ENCODE results near the gene SDC3. TPM values are rescaled to one million over a fixed set of nuclear protein-coding genes. Genes with fewer than 3 reads are reported as not detected.

The SDC3 gene
- total RNA-seq, 1 donor from 2014 or later = 113 TPM

- no peaks in the 10 kb centered on the region for H3K9me3 ChIP-seq (ENCODE audit: insufficient read depth, low read depth, low read length)
- H3K36me3 ChIP-seq (ENCODE audit: insufficient read depth, low read length) = peaks cover 14% of the 10 kb centered on the region
- H3K9ac ChIP-seq (ENCODE audit: low read length) = no peak overlapping the region
- Mint-ChIP-seq H3K4me1 (ENCODE audit: low read depth, unreplicated experiment) (peaks cover 51% of the 10 kb centered on the region), H3K36me3 (ENCODE audit: low read depth, unreplicated experiment) (peaks cover 18% of the 10 kb centered on the region), H3K9me3 (ENCODE audit: unreplicated experiment) (no peaks in the 10 kb centered on the region), H3K27me3 (ENCODE audit: low read depth, unreplicated experiment) (no peaks in the 10 kb centered on the region), H3K4me3 (ENCODE audit: unreplicated experiment) (no peak overlapping the region), H3K27ac (ENCODE audit: unreplicated experiment) (peak overlapping the region; percentile 41)
- H4K20me1 ChIP-seq (ENCODE audit: insufficient read depth, low read length) = peaks cover 43% of the 10 kb centered on the region
- FAIRE-seq = no peak
- TF ChIP-seq EZH2 (IDR thresholded peaks at IDR 0.05; ENCODE audit: insufficient read depth, low read length) (no peak), CTCF (IDR thresholded peaks at IDR 0.05; ENCODE audit: insufficient read depth, low read depth, low read length) (no peak)
- peaks cover 14% of the 10 kb centered on the region for H3K4me1 ChIP-seq (ENCODE audit: insufficient read depth, low read length)
- H3K27ac ChIP-seq (ENCODE audit: low read depth, low read length) = no peak overlapping the region
- H3K4me3 ChIP-seq (ENCODE audit: insufficient read depth, low read depth, low read length) = no peak overlapping the region
- no peaks in the 10 kb centered on the region for H3K27me3 ChIP-seq (ENCODE audit: insufficient read depth, low read length)
- peaks cover 5% of the 10 kb centered on the region for H3K79me2 ChIP-seq (ENCODE audit: insufficient read depth, low read length)
- no peak overlapping the region for H2AFZ ChIP-seq (ENCODE audit: low read depth, low read length)
- H3K4me2 ChIP-seq (ENCODE audit: low read length) = no peak overlapping the region
- DNase-seq (ENCODE audit: low read depth) = no peak
Measured at GRCh38 chr1:30929944-30930525, 21.5 kb upstream of the SDC3 start.

- H4K20me1 ChIP-seq (ENCODE audit: insufficient read depth, low read length) = peaks cover 36% of the 10 kb centered on the region
- no peaks in the 10 kb centered on the region for H3K9me3 ChIP-seq (ENCODE audit: insufficient read depth, low read depth, low read length)
- Mint-ChIP-seq H3K36me3 (ENCODE audit: low read depth, unreplicated experiment) (peaks cover 13% of the 10 kb centered on the region), H3K27ac (ENCODE audit: unreplicated experiment) (peak overlapping the region; percentile 75), H3K4me3 (ENCODE audit: unreplicated experiment) (no peak overlapping the region), H3K4me1 (ENCODE audit: low read depth, unreplicated experiment) (peaks cover 43% of the 10 kb centered on the region), H3K9me3 (ENCODE audit: unreplicated experiment) (no peaks in the 10 kb centered on the region), H3K27me3 (ENCODE audit: low read depth, unreplicated experiment) (no peaks in the 10 kb centered on the region)
- FAIRE-seq (no peak), DNase-seq (ENCODE audit: low read depth) (no peak)
- H3K36me3 ChIP-seq (ENCODE audit: insufficient read depth, low read length) = peaks cover 10% of the 10 kb centered on the region
- H2AFZ ChIP-seq (ENCODE audit: low read depth, low read length) = no peak overlapping the region
- H3K4me3 ChIP-seq (ENCODE audit: insufficient read depth, low read depth, low read length) = no peak overlapping the region
- H3K79me2 ChIP-seq (ENCODE audit: insufficient read depth, low read length) = peaks cover 5% of the 10 kb centered on the region
- H3K27ac ChIP-seq (ENCODE audit: low read depth, low read length) = no peak overlapping the region
- H3K27me3 ChIP-seq (ENCODE audit: insufficient read depth, low read length) = no peaks in the 10 kb centered on the region
- peak; percentile 77 for TF ChIP-seq CTCF (IDR thresholded peaks at IDR 0.05; ENCODE audit: insufficient read depth, low read depth, low read length)
- no peak for TF ChIP-seq EZH2 (IDR thresholded peaks at IDR 0.05; ENCODE audit: insufficient read depth, low read length)
- H3K4me1 ChIP-seq (ENCODE audit: insufficient read depth, low read length) = peaks cover 9% of the 10 kb centered on the region
- no peak overlapping the region for H3K9ac ChIP-seq (ENCODE audit: low read length)
- no peak overlapping the region for H3K4me2 ChIP-seq (ENCODE audit: low read length)
Measured at GRCh38 chr1:30929135-30929889, 20.8 kb upstream of the SDC3 start.

- H3K79me2 ChIP-seq (ENCODE audit: insufficient read depth, low read length) = peaks cover 4% of the 10 kb centered on the region
- peaks cover 7% of the 10 kb centered on the region for H3K36me3 ChIP-seq (ENCODE audit: insufficient read depth, low read length)
- H3K9me3 ChIP-seq (ENCODE audit: insufficient read depth, low read depth, low read length) = no peaks in the 10 kb centered on the region
- H2AFZ ChIP-seq (ENCODE audit: low read depth, low read length) = no peak overlapping the region
- TF ChIP-seq CTCF (IDR thresholded peaks at IDR 0.05; ENCODE audit: insufficient read depth, low read depth, low read length) (no peak), EZH2 (IDR thresholded peaks at IDR 0.05; ENCODE audit: insufficient read depth, low read length) (no peak)
- Mint-ChIP-seq H3K4me3 (ENCODE audit: unreplicated experiment) (no peak overlapping the region), H3K4me1 (ENCODE audit: low read depth, unreplicated experiment) (peaks cover 38% of the 10 kb centered on the region), H3K36me3 (ENCODE audit: low read depth, unreplicated experiment) (peaks cover 8% of the 10 kb centered on the region), H3K9me3 (ENCODE audit: unreplicated experiment) (no peaks in the 10 kb centered on the region), H3K27ac (ENCODE audit: unreplicated experiment) (peak overlapping the region; percentile 72), H3K27me3 (ENCODE audit: low read depth, unreplicated experiment) (no peaks in the 10 kb centered on the region)
- H3K4me1 ChIP-seq (ENCODE audit: insufficient read depth, low read length) = peaks cover 4% of the 10 kb centered on the region
- no peak overlapping the region for H3K27ac ChIP-seq (ENCODE audit: low read depth, low read length)
- no peak overlapping the region for H3K9ac ChIP-seq (ENCODE audit: low read length)
- DNase-seq (ENCODE audit: low read depth) (no peak), FAIRE-seq (no peak)
- no peaks in the 10 kb centered on the region for H3K27me3 ChIP-seq (ENCODE audit: insufficient read depth, low read length)
- H3K4me2 ChIP-seq (ENCODE audit: low read length) = no peak overlapping the region
- H3K4me3 ChIP-seq (ENCODE audit: insufficient read depth, low read depth, low read length) = no peak overlapping the region
- H4K20me1 ChIP-seq (ENCODE audit: insufficient read depth, low read length) = peaks cover 32% of the 10 kb centered on the region
Measured at GRCh38 chr1:30928789-30929134, 20.2 kb upstream of the SDC3 start.

Measured in astrocyte (in vitro differentiated cells and primary cell).